GM19043 (cell line): ENCODE measurements around the gene CARMIL1.

Experiments used
- ATAC-seq: cut with Tn5 transposase; IDR thresholded peaks from one replicate; pipeline ENCODE4 v1.9.1; 2021; ENCODE audit warnings: low read depth; ENCODE audit not compliant: unreplicated experiment

CARMIL1 gene

DNA sequence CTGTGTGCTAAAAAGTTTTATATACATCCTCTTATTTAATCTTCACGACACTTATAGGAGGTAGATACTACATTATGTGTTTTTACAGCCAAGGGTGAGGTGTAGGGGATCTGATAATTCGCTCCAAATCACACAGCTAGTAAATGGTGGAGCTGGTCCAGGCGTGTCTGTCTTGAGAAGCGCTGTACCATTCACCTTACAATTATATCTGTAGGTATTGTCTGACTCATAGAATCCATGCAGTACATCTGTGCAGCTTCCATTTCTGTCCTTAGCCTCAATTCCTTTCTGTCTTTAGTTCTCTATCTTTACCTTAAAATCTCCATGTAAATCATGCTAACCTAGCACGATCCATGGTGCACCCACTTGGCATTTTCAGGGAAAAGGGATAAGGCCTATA, 120.7 kb downstream of the CARMIL1 start:
- ATAC-seq = no peak

DNA sequence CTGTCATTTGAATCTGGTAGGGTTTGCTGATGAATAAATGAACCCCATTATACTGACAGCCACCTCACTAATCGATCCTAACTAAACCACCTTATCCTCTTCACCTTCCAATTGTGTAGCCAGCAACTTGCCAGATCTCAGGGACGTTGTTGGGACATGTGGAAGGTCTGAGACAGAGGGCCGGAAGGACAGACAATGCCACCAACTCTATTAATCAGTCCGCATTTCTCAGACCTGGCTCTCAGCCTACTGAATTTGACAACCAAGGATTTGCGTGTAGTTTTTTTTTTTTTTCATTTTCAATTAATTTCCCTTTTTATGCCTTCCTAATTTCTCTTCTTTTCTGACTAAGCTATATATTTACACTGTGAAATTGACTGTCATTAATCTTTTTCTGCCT, 122.5 kb downstream of the CARMIL1 start:
- ATAC-seq = no peak

DNA sequence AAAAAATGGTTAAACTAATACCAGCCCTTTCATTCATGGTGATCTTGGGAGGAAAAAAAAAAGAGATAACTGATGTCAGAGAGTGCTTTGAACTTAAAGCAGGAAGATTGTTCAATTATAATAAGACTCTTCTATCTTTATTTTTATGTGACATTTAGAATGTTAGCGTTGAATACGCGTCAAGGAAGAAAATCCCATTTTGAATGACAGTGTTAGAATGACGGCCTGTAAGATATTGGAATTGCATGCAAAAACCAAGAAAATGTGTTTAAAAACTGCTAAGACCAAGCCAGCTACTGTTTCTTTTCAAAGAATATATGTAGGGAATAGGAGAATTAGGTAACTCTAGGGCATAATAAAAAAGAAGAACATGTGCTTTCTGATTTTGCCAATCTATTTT, 123.0 kb downstream of the CARMIL1 start:
- ATAC-seq = no peak

DNA sequence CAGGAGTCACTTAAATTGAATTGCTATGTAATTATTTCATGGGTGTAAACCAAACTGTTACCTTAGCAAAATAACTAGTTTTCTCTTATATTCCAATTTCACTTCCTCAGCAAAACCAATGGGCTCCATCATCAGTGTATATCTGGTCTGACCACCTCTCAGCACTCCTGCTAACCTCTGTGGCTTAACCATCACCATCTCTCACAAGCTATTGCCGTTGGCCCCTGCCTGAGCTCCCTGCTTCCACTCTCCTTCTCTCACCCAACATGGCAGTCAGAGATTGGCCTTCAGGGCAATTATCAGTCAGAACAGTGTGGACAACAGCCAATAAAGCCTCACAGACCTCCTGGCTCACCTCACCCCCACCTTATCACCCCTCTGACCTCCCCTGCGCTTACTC, 124.0 kb downstream of the CARMIL1 start:
- ATAC-seq = no peak

DNA sequence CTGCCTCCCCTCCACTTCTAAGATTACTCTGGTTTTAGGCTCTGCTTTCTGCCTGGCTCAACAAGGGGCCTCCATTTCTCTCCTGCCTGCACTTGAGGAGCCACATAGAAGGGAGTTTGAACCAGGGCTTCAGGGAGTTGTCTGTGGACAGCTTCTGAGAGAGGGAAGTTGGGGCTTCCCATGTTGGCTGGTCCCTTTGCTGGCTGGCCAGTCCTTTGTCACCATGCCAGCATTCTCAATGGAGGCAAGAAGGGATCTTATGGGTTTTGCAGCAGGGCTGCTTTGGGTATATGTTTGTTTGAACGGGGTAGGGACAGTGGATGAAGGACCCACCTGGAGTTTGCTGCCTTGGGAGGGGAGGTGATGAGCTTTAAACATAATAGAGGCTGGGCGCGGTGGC, 124.9 kb downstream of the CARMIL1 start:
- ATAC-seq = no peak

DNA sequence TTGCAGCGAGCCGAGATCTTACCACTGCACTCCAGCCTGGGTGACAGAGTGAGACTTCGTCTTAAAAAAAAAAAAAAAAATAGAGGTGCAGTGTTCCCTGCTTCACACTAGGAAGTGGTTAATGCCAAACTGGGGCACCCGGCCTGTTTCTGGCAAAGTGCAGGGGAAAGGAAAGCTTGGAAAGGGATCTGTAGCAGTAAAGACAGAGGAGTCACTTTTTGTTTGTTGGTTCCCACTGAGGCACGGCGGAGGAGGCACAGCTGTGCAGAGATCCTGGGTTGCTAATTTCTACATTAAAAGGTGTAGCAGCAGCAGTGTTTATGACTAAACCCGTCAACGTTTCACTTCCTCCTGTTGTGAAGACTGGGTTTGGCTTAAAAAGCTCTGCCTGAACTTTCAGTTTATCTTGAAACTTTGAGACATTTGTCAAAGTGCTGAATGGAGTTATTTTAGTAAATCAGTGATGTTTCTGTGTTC, 125.6 kb downstream of the CARMIL1 start:
- peak; percentile 97 for ATAC-seq

DNA sequence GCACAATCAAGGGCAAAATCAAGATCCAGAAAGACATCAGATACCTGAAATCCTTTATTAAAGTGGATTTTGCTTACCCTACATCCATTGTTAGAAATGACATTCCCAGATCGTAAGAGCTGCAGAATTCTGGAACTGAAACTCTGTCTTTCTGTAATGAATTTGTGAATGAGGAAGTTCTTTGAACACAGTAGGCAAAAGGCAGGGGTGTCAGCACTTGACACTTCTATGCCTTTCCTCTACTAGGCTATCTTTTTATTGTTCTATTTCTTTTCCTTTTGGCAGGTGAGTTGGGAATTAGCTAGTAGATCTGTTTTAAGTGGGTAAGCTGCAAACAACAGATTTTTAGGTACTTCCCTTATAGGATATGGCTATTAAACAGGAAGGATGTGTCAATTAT, 126.3 kb downstream of the CARMIL1 start:
- no peak for ATAC-seq

DNA sequence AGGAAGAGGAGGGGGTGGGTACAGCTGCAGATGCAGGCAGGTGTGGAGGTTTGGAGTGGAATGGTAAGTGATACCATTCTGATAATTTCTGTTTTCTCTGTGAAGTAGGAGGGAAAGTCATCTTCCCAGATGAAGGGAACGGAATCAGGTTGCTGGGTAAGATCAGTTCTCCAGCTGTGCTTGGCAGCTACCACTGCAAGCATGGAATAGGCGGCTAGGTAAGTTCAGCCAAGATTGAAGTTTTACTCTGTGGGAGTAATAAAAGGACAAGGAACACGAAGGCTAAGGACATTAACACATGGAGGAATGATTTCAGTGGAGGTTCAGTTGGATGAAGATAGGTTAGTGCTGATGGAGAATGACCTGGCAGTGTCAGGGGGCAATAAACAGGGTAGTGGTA, 128.3 kb downstream of the CARMIL1 start:
- ATAC-seq = no peak

DNA sequence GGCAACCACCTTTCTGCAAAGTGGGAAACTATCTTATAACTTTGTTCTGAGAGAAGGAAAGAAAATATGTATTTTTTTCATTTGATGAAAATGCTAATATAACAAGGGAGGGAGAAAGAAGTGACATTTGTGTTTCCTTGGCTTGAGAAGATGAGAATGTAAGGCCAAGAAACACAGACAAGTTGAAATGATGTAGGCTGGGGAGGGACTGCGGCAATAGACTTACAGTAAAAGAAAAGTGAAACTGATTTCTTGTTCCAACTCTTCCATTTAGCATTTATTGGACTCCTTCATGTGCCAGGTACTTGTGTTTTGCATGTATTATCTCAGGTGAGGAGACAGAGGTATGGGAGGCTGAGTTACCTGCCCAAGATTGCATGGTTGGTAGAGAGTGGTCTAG, 130.9 kb downstream of the CARMIL1 start:
- ATAC-seq = no peak

DNA sequence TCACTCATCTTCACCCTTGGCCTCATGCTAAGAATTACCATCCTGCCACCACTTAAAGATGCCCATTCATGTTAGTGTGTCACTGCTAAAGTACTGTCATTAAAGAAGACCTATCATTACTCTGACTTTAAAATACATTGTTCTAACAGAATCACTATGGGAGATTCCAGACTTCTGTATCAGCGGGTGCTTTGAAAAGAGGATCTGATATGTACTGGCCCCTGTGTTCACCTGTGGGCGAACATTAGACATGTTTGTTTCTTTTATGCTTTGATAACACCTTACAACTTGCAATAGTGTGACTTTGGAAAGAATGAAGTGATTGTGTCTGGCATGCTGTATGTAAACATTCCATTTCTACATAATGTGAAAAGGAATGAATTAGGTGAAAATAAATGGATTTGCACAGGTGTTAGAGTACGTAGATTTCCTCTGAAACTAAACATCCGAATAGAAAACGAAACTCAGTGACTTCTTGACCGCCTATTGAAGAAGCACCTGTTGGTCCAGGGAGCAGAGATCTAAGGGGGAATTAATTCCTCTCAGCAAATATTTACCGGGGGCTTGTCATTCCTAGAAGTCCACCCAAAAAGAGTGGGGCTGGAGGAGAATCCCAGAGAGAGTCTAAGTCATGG, 132.3 kb downstream of the CARMIL1 start:
- no peak for ATAC-seq

DNA sequence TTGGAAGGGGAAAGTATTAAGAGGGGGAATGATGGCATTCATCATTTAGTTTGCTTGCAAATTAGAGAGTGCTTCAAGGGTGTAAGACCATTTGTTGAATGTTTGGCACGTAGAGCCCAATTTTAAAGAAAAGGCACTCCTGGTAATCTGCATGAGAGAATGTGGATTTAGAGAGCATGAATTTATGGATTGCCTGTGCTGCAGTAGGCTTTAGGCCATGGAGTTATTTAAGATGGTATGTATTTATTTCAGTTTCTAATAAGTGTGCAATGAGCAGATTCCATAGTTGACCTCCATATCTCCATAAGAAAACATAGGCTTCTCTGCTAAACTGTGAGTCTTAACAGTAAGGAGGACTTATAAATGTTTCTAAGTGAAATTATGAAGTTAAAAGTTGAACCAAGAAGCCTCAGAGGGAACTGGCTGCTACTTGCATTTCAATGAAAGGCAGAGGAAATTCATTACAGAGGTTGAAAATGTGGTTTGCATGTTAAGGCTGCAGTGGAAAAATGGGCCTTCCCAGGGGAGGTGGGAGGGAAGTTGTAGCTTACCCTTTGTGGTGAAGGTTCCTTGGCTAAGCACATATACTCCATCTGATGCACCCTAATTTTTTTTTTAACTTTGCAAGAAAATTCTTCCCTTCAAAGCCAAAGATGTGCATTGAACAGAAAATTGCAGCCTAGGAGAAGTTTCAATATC, 134.2 kb downstream of the CARMIL1 start:
- ATAC-seq = no peak

DNA sequence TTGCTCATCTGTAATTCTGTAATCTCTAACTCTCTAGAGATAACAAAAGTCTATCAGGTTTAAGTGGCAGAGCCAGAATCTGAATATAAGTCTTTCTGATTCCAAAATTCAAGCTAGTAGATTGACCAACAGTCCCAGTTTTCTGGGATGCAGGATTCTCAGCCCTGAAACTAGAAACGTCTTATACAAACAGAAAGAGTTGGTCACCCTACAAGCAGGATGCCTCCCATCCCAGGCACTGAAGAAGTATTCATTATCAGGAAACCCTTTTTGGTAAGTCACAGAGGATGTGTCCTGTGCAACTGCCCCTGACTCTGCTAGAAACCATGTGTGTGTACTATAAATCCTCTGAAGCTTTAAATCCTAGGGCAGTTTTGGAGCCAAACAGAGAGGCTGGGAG, 135.0 kb downstream of the CARMIL1 start:
- ATAC-seq = no peak

DNA sequence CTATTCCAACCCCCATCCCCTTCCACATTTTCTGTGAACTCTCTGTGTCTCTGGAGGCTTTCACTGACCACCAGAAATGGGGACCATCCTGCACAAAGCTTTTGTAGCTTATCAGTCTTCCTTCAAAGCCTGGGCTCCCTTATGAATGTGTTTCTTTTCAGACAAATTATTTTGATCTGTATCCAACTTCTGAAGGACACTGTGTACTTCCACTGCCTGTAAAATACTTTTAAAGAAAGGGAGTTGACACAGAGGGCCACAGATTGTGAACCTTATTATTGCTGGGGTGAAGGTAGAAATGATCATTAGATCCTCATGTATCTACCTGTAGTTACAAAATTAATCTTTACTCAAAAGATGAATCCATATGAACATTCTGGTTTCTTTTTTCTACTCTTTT, 135.6 kb downstream of the CARMIL1 start:
- ATAC-seq = no peak

DNA sequence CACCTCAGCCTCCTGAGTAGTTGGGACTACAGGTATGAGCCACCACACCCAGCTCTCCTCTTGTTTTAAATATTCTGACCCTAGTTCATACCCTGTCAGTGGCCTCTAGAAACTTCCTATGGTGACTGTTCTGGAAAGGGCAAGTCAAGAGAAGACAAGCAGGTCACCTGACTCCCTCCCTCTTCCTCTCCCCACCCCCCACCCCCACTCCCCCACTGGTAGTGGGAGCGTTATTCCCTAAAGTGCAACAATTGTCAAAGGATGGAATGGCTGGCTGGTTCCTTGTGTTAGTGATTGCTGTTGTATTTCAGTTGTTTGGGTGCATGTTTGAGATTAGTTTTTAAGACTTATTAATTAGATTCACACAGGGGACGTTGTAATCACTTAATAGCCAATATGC, 136.1 kb downstream of the CARMIL1 start:
- ATAC-seq = no peak

DNA sequence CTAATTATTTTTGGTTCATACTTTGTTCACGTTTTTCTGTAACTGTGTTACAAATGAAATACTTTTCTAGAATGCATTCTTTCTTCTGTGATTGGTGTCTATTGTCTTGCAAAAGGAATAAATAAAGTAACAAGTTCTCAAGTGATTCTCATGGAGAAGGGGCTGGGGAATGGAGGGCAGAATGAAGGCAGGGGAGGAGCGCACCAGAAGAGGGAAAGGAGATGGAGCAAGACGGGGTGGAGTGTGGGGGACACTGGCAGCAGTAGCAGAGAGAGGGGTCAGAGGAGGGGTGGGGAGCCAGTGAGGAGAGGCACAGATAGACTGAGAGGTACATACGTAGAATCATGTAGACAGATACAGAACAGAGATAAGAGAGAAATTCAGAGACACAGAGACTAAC, 136.5 kb downstream of the CARMIL1 start:
- no peak for ATAC-seq

DNA sequence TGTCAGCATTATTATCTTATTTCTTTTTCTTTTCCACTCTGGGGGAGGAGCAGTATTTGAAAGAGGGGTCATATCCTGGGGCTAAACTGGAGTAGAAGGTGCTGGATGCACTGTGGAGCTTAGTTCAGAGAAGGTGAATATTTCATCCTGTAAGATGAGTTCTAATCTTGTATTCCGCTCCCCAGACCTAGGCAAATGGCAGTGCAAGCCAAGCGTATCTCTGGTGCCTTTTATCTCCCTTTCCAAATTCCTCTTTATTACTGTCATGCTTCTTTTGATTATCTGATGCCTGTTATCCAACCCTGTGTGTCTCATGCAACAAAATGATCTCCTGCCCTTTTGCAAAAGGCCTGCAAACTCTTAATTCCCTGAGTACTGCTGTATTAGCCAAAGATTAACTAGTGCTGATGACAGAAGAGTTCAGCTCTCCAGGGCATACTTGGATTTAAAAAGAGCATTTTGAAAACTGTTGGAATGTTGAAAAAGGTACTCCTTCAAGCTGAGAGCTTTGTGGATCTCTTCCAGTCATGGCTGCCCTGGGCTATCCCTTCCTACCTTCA, 138.0 kb downstream of the CARMIL1 start:
- no peak for ATAC-seq

DNA sequence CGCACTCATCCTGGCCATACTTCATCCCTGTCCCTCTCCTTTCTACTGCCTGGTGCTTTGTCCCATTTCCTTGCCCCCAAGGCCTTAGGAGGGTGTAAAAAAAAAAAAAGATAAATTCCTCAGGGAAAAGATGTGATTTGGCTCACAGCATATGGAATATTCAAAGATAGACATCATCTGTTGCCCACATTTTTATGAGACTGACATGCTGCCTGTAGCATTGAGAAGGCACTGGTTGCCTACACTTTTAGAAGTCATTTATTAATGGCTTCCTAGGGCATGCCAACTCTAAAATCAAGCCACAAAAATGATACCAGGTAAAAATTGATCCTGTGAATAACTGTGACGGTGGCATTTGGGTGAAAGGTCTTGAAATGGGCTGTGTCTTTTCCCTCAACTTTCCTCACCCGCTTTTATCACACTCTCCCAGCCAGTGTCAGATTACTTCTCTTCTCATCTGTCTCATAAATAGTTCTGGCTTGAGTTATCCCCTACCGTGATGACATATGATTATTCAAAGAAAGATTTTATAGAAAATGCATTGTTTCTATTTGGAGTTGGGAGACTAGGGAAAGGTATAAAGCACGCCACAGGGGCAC, 139.4 kb downstream of the CARMIL1 start:
- no peak for ATAC-seq

DNA sequence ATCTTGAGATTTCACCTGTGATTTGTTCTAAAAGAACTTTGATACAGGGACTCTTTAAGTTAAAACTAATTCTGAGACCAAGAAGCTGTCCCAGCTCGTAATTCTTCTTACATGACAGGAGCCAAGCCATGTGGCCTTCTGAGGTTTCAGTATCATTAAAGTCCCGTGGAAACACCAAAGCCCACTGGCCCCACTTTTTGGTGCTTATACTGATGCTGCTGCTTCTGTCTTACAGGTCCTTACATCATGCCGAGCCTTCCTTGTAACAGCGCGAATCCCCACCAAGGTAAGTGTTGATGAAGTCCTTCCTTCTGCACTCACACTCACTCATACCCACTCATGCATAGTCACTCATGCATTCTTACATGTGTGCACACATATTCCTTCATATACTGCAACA, 140.7 kb downstream of the CARMIL1 start:
- ATAC-seq = no peak

DNA sequence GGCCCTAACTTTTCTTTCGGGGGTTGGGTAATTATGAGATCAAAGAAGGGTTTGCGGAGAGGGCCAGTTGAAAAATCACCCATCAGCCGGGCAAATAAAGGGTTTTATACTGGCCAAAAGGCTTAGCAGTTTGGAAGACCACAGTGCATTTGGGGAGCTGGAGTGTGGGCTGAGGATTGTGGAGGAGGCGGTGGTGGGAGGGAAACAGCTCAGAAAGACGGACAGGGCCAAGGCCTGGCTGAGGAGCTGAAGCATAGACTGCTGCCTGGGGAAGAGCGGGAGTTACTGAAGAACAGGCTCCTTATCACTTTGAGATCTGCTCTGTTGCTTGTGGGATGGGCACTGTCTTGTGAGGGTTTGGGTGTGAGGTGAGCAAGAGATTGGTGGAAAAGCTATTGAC, 144.2 kb downstream of the CARMIL1 start:
- no peak for ATAC-seq

DNA sequence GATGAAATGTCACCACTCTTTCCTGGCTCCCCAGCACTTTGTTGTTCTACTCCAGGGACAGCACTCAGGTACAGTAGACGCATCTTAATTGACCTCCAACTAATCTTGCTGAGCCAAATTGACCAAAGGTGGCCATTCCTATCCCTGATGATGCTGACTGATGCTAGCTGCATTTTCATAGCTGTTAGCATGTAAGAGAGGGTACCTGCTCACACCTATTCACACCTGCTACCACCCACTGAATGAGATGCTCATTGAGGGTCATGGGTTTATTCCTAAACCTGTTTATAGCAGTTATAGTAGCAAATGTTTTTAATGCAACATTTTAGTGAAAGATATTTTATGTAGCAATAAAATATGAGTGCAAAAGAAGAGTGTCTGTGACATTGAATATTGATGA, 145.1 kb downstream of the CARMIL1 start:
- ATAC-seq = no peak

DNA sequence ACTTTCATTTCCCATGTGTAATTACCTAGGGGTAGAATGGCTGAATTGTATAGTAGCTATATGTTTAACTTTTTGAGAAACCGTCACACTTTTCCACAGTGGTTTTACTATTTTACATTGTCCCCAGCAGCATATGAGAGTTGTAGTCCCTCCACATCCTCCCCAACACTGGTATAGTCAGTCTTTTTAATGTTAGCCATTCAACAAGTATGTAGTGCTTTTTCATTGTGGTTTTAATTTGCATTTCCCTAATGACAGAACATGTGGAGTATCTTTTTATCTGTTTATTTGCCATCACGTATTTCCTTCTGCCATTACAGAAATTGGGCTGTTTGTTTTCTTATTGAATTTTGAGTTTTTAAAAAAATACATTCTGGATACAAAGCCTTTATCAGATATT, 148.4 kb downstream of the CARMIL1 start:
- no peak for ATAC-seq
